ENCODE data around the gene UQCRFS1. TPM values are rescaled to one million over a fixed set of nuclear protein-coding genes. Genes with fewer than 3 reads are reported as not detected.

Gene UQCRFS1
- total RNA-seq = 40.9 and 41.9 TPM in 2 replicates

GRCh38 chr19:29212648-29213573 lies at the start of gene UQCRFS1:
Gene UQCRFS1, minus strand, starts transcription at chr19:29213151. Its CDS starts 33 bp downstream, at chr19:29213118.

